ENCODE results near the gene XPC. TPM values are rescaled to one million over a fixed set of nuclear protein-coding genes. Genes with fewer than 3 reads are reported as not detected.

The XPC gene
- total RNA-seq (2022; extraction: Qiagen RNA extraction) = 29.0 to 35.7 TPM (median 33.1 TPM) in 5 replicates

DNA sequence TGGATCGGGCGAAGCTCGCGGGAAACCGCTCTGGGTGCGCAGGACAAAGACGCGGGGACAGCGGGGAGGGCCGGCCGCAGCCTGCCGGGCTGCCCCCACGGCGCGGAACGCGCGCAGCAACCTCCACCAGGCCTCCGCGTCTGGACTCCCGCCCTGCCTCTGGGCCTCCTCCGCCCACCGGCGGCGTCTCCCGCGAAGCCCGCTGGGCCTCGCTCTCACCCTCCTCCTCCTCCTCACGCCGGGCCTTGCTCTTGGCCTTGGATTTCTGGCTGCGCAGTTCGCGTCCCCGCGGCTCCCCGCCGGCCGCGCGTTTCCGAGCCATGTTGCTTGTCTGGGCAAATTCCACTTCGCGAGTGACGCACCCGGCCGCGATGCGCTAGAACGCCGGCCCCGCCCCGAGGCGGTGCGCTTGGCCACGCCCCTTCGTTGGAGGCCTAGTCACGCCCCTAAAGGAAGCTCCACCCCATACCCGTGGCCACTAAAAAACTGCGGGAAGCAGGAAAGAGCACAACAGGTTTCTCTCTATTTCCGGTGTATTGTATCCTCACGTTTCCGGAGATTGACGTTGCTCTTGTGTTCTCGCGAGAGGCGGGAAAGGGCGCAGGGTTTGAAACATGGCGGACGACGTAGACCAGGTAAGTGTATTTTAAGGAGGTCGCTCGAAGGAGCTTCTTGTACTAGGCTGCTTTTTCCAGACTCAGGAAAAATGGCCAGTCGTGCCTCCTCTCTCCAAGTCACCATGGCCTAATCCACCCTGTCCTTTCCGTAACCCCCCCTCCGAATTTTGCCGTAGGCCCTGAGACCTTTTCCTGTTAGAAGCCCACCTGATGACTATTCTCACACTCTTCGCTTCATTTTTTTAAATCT is at the start of gene XPC, which contains the start of gene LSM3:
TSS of gene XPC (minus strand) at position 355 of the 867 bp plus-strand sequence. CDS start at position 322, 33 bp downstream.
TSS of gene LSM3 (plus strand) at position 571 of the 867 bp plus-strand sequence. CDS start at position 615, 44 bp downstream.

DNA sequence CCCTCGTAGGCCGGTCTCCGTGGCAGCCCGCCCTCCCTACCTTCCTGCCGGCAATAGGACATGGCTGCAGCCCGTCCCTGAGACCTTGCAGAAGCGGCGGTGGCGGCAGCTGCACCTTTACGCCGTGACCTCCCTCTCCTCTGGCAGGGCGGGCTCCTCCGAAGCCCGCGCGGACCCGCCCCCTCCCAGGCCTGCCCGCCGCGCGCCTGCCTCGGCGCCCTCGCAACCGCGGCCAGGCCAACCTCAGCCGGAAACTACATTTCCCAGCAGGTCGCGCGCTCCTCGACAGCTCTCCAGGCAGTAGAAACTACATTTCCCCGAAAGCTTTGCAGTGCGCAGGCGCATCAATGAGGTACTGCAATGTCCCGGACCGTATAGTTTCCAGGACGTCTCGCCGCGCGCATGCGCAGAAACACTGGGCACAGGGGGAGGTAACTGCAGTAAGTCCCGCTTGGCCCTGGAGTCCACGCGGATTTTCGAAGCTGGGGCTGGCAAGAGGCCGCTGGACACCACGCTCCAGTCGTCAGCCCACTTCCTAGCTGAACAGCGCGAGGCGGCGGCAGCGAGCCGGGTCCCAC is 53.7 kb downstream of the XPC start, which contains the start of the genes CHCHD4 and TMEM43:
TSS of gene CHCHD4 (minus strand) at position 256 of the 578 bp plus-strand sequence. CDS start at position 62, 194 bp downstream.
TSS of gene TMEM43 (plus strand) at position 438 of the 578 bp plus-strand sequence. CDS start 142 bp downstream, outside the sequence.

Other genes with a start within 250 kb of the XPC start
- gene CHCHD4, start 53.7 kb downstream of the XPC start, total RNA-seq (2022; extraction: Qiagen RNA extraction) = 36.6 to 41.5 TPM (median 41.0 TPM) in 5 replicates
- 128 to 168 TPM (median 161 TPM) in 5 replicates for gene TMEM43, start 53.5 kb downstream of the XPC start, total RNA-seq (2022; extraction: Qiagen RNA extraction)
- gene LSM3, start 216 bp upstream of the XPC start, total RNA-seq (2022; extraction: Qiagen RNA extraction) = 19.7 to 28.3 TPM (median 22.3 TPM) in 5 replicates
- 81.0 to 110 TPM (median 101 TPM) in 5 replicates for gene SLC6A6, start 224.0 kb upstream of the XPC start, total RNA-seq (2022; extraction: Qiagen RNA extraction)

Data from A549 treated with dexamethasone at 1 μM for 4 hours (cell line).